GM21367 (cell line): ENCODE data around the gene HNRNPU.
"Not testable (repeated sequence)": the region's sequence is repeated elsewhere in the genome, so short reads cannot be mapped to it uniquely, and the experiment has no call there.

Experiments
- ATAC-seq: cut with Tn5 transposase; IDR thresholded peaks from one replicate; pipeline ENCODE4 v1.9.1; 2021; ENCODE audit not compliant: unreplicated experiment

HNRNPU gene

GRCh38 chr1:244843148-244843978 lies 21.0 kb downstream of the HNRNPU start:
- no peak for ATAC-seq

- ATAC-seq = no peak
Measured at GRCh38 chr1:244841273-244841927, 22.9 kb downstream of the HNRNPU start.

- ATAC-seq = no peak
Measured at GRCh38 chr1:244840219-244840794, 24.0 kb downstream of the HNRNPU start.

GRCh38 chr1:244839656-244840055 lies 24.7 kb downstream of the HNRNPU start:
- ATAC-seq = no peak

- no peak for ATAC-seq
Measured at GRCh38 chr1:244837597-244838258, 26.6 kb downstream of the HNRNPU start.

- no peak for ATAC-seq
Measured at GRCh38 chr1:244836584-244836983, 27.8 kb downstream of the HNRNPU start.

GRCh38 chr1:244836135-244836521 lies 28.2 kb downstream of the HNRNPU start:
- ATAC-seq = no peak

- peak; percentile 42 for ATAC-seq
Measured at GRCh38 chr1:244835276-244836134, 28.8 kb downstream of the HNRNPU start, which contains the start of gene COX20. Gene COX20 (plus strand): TSS chr1:244835658. CDS start chr1:244835715, 57 bp downstream.

GRCh38 chr1:244834543-244835275 lies 29.6 kb downstream of the HNRNPU start:
- ATAC-seq = peak; percentile 60

- ATAC-seq = no peak
Measured at GRCh38 chr1:244833734-244834542, 30.4 kb downstream of the HNRNPU start.

GRCh38 chr1:244833260-244833659 lies 31.1 kb downstream of the HNRNPU start:
- not testable (repeated sequence) for ATAC-seq

GRCh38 chr1:244830639-244831038 lies 33.7 kb downstream of the HNRNPU start:
- no peak for ATAC-seq

GRCh38 chr1:244826712-244827111 lies 37.6 kb downstream of the HNRNPU start:
- no peak for ATAC-seq

- ATAC-seq = no peak
Measured at GRCh38 chr1:244822878-244823277, 41.5 kb downstream of the HNRNPU start.

- ATAC-seq = no peak
Measured at GRCh38 chr1:244821134-244821533, 43.2 kb downstream of the HNRNPU start.

- no peak for ATAC-seq
Measured at GRCh38 chr1:244820131-244820530, 44.2 kb downstream of the HNRNPU start.

- no peak for ATAC-seq
Measured at GRCh38 chr1:244817415-244817894, 46.9 kb downstream of the HNRNPU start.

GRCh38 chr1:244815600-244816099 lies 48.7 kb downstream of the HNRNPU start:
- no peak for ATAC-seq

- ATAC-seq = no peak
Measured at GRCh38 chr1:244813327-244813726, 51.0 kb downstream of the HNRNPU start.
